Stomach (tissue), 9 donors: ENCODE results near the gene FGGY. TPM values are rescaled to one million over a fixed set of nuclear protein-coding genes. Genes with fewer than 3 reads are reported as not detected.

Source experiments
- DNase-seq, 2 donors: peaks; one replicate each; pipeline versions ENCODE4 v3.0.0 to v3.0.0-alpha.2; 2013 to 2019
- H3K27ac ChIP-seq, 5 donors: fragments of 200-600 bp in 4 of 5; sonication (generic) in 4 of 5; one replicate each; pipeline ENCODE4 v1.5.1; 2013 to 2019; ENCODE audit warnings: mild to moderate bottlenecking in 1 of 5, moderate library complexity in 1 of 5
- H3K27me3 ChIP-seq, 3 donors: fragments of 200-600 bp; sonication (generic); one replicate each; pipeline ENCODE4 v1.5.1; 2017 to 2019; ENCODE audit warnings: mixed run types in 1 of 3
- H3K36me3 ChIP-seq, 4 donors: fragments of 200-600 bp; sonication (generic); 1 replicate in 3 of 4; 2 replicates in 1 of 4; pipeline ENCODE4 v1.5.1; 2016 to 2019
- H3K4me1 ChIP-seq, 4 donors: fragments of 200-600 bp; sonication (generic); one replicate each; pipeline ENCODE4 v1.5.1; 2016 to 2019
- H3K4me3 ChIP-seq, 4 donors: fragments of 200-600 bp; sonication (generic) in 3 of 4; one replicate each; pipeline ENCODE4 v1.5.1; 2016 to 2019; ENCODE audit warnings: mild to moderate bottlenecking in 1 of 4
- H3K9me3 ChIP-seq, 4 donors: fragments of 200-600 bp; sonication (generic); one replicate each; pipeline ENCODE4 v1.5.1; 2016 to 2019
- CTCF ChIP-seq, 7 experiments: fragments of 450-650 bp in 4 of 7; fragments of 200-600 bp in 3 of 7; sonication (generic) in 3 of 7; IDR thresholded peaks; one replicate each; pipeline ENCODE4 v1.5.1; 2016 to 2019; ENCODE audit warnings: antibody characterized with exemption in 7 of 7, control low read depth in 2 of 7, mild to moderate bottlenecking in 1 of 7
- EP300 ChIP-seq: sonication (generic); formaldehyde crosslinking; IDR thresholded peaks from one replicate; pipeline ENCODE4 v1.6.1; 2017; ENCODE audit warnings: antibody characterized with exemption
- POLR2A ChIP-seq, 4 donors: fragments of 450-650 bp; IDR thresholded peaks; one replicate each; pipeline ENCODE4 v1.6.1; 2016; ENCODE audit warnings: antibody characterized with exemption in 4 of 4, control low read depth in 2 of 4, mild to moderate bottlenecking in 1 of 4, moderate library complexity in 1 of 4
- POLR2AphosphoS5 ChIP-seq, 3 donors: sonication (generic); formaldehyde crosslinking; IDR thresholded peaks; one replicate each; pipeline ENCODE4 v1.6.1; 2016; ENCODE audit warnings: antibody characterized with exemption in 3 of 3
- WGBS, 5 donors: extraction: QIAGEN DNeasy Blood & Tissue Kit in 3 of 5; methylation state at CpG; one replicate each; pipeline versions ENCODE4 v1.1.5 to v1.1.7; 2013 to 2018; 5-methylcytosine and 5-hydroxymethylcytosine counted together
- intact Hi-C: fragments of 100-400 bp; cut with DNase I; formaldehyde crosslinking; loops from one replicate; pipeline ENCODE4 v1.15.1; 2023; ENCODE audit warnings: low total_unique reads
- polyA plus RNA-seq, 3 donors: library from polyadenylated mRNA; stranded (reverse); fragments of 200-250 nt; gene quantifications; one replicate each; pipeline ENCODE4 v1.2.3, GENCODE V29; 2013
- total RNA-seq, 5 donors: library from RNA; depleted of rRNA; stranded (reverse); fragments of >200 nt; gene quantifications; one replicate each; pipeline versions ENCODE4 v1.1.0 to v1.2.3, GENCODE V29; 2014 to 2016
- donor health status: healthy with polysubstance abuse.
- donor health status: Bipolar disorder and iron deficiency.
- donor health status: healthy.

FGGY gene
- total and polyA plus RNA-seq, 8 donors: 6.2 to 40.6 (median 10.8) TPM

GRCh38 chr1:59438058-59438560 is 141.2 kb downstream of the FGGY start:
- WGBS, 5 donors: 44 to 98% (median 87%) methylated on average over 1 of the region's 1 CpG

GRCh38 chr1:59442492-59442891 is 145.6 kb downstream of the FGGY start:
- Histone ChIP-seq H3K4me3 (no peak overlapping the region), H3K36me3 (no peaks in the 10 kb centered on the region), H3K27me3 (no peaks in the 10 kb centered on the region), H3K27ac (no peak overlapping the region), H3K9me3 (no peaks in the 10 kb centered on the region), H3K4me1 (peaks cover 0 to 22% (median 5%) of the 10 kb centered on the region in 4 donors)
- intact Hi-C loops: no loop called here
- no peak for DNase-seq
- no peak for TF ChIP-seq EP300
- TF ChIP-seq POLR2AphosphoS5 (IDR thresholded peaks at IDR 0.05): no peak
- TF ChIP-seq POLR2A (IDR thresholded peaks at IDR 0.05): no peak
- TF ChIP-seq CTCF (IDR thresholded peaks at IDR 0.05): no peak
- WGBS, 5 donors: 91 to 94% (median 93%) methylated on average over 4 of the region's 4 CpGs

More at GRCh38 chr1:59438058-59438560, 141.2 kb downstream of the FGGY start:
- no peaks in the 10 kb centered on the region for H3K9me3 ChIP-seq
- no peak overlapping the region for H3K4me3 ChIP-seq
- H3K27ac ChIP-seq: no peak overlapping the region
- intact Hi-C loops: no loop called here
- no peak for TF ChIP-seq POLR2A (IDR thresholded peaks at IDR 0.05)
- no peak for TF ChIP-seq EP300
- no peak for TF ChIP-seq POLR2AphosphoS5 (IDR thresholded peaks at IDR 0.05)
- no peaks in the 10 kb centered on the region for H3K27me3 ChIP-seq
- peaks cover 0 to 11% (median 3%) of the 10 kb centered on the region in 4 donors for H3K4me1 ChIP-seq
- DNase-seq: no peak
- H3K36me3 ChIP-seq: no peaks in the 10 kb centered on the region

GRCh38 chr1:59443310-59443709 is 146.4 kb downstream of the FGGY start:
- 26 to 41% (median 35%) methylated on average over 1 of the region's 1 CpG for WGBS, 5 donors

GRCh38 chr1:59444520-59444919 is 147.6 kb downstream of the FGGY start:
- WGBS, 5 donors: 95 to 98% (median 97%) methylated on average over 6 of the region's 6 CpGs
- Histone ChIP-seq H3K4me3 (no peak overlapping the region), H3K9me3 (no peaks in the 10 kb centered on the region), H3K4me1 (peaks cover 0 to 11% (median 4%) of the 10 kb centered on the region in 4 donors), H3K27ac (peak overlapping the region in 1 of 5 donors; percentile 69), H3K36me3 (no peaks in the 10 kb centered on the region), H3K27me3 (no peaks in the 10 kb centered on the region)
- TF ChIP-seq EP300: no peak
- no peak for TF ChIP-seq CTCF (IDR thresholded peaks at IDR 0.05)
- TF ChIP-seq POLR2AphosphoS5 (IDR thresholded peaks at IDR 0.05): no peak
- TF ChIP-seq POLR2A (IDR thresholded peaks at IDR 0.05): no peak
- intact Hi-C loops: no loop called here
- DNase-seq: no peak

More at GRCh38 chr1:59443310-59443709, 146.4 kb downstream of the FGGY start:
- Histone ChIP-seq H3K4me3 (no peak overlapping the region), H3K36me3 (no peaks in the 10 kb centered on the region), H3K4me1 (peaks cover 0 to 15% (median 4%) of the 10 kb centered on the region in 4 donors), H3K9me3 (no peaks in the 10 kb centered on the region), H3K27me3 (no peaks in the 10 kb centered on the region), H3K27ac (no peak overlapping the region)
- TF ChIP-seq POLR2AphosphoS5 (IDR thresholded peaks at IDR 0.05) (no peak), POLR2A (IDR thresholded peaks at IDR 0.05) (no peak), CTCF (IDR thresholded peaks at IDR 0.05) (no peak), EP300 (no peak)
- intact Hi-C loops: no loop called here
- peak in 1 of 2 donors; percentile 35 for DNase-seq

GRCh38 chr1:59445040-59445439 is 148.1 kb downstream of the FGGY start:
- H3K27ac ChIP-seq: peak overlapping the region in 2 of 5 donors; percentile 67 to 69
- DNase-seq: peak; percentile 34 to 49
- intact Hi-C loops: no loop called here

More at GRCh38 chr1:59445040-59445439, 148.1 kb downstream of the FGGY start:
- Histone ChIP-seq H3K4me3 (no peak overlapping the region), H3K36me3 (no peaks in the 10 kb centered on the region), H3K4me1 (peaks cover 0 to 11% (median 4%) of the 10 kb centered on the region in 4 donors), H3K27me3 (no peaks in the 10 kb centered on the region), H3K9me3 (no peaks in the 10 kb centered on the region)
- WGBS, 5 donors: 48 to 70% (median 57%) methylated on average over 1 of the region's 1 CpG
- TF ChIP-seq POLR2A (IDR thresholded peaks at IDR 0.05) (no peak), CTCF (IDR thresholded peaks at IDR 0.05) (no peak), EP300 (no peak), POLR2AphosphoS5 (IDR thresholded peaks at IDR 0.05) (peak in 1 of 3 donors; percentile 13)
